ENCODE measurements around the gene JAK3.

Gene JAK3

DNA sequence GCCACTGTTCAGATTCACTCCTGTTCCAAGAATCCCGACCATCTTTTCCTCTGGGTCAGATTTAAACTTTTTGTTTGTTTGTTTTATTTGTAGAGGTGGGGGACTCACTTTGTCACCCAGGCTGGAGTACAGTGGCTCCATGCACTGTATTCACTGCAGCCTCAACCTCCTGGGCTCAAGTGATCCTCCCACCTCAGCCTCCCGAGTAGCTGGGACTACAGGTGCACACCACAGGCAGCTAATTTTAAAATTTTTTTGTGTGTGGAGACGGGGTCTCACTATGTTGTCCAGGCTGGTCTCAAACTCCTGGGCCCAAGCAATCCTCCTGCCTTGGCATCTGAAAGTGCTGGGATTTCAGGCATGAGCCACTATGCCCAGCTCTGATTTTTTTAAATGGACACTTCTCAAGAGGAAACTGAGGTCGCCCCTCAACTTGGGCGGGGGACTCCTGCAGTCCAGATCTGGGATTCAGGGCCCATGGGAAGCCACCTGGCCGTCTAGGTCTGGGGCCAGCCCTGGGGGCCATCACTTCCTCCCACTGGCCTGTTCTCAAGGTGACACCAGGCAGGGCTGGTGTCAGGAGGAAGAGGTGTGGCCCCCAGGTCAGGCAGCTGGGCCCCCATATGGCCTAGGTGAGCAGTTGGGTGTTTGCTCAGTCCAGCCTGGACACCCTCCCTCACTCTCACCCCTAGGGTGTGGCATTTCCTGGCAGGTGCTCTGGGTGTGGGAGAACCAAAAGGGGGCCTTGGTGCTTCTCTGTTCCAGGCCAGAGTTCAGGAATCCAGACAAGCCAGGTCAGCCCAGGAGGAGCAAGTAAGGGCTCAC, 51.6 kb downstream of the JAK3 start:
- no peak for DNase-seq (ENCODE audit: low read depth, low spot score)
- in situ Hi-C loops (cut with HindIII; ENCODE audit: low sequenced_read_pairs), result no loop called here
- TF ChIP-seq, protein P1, sequence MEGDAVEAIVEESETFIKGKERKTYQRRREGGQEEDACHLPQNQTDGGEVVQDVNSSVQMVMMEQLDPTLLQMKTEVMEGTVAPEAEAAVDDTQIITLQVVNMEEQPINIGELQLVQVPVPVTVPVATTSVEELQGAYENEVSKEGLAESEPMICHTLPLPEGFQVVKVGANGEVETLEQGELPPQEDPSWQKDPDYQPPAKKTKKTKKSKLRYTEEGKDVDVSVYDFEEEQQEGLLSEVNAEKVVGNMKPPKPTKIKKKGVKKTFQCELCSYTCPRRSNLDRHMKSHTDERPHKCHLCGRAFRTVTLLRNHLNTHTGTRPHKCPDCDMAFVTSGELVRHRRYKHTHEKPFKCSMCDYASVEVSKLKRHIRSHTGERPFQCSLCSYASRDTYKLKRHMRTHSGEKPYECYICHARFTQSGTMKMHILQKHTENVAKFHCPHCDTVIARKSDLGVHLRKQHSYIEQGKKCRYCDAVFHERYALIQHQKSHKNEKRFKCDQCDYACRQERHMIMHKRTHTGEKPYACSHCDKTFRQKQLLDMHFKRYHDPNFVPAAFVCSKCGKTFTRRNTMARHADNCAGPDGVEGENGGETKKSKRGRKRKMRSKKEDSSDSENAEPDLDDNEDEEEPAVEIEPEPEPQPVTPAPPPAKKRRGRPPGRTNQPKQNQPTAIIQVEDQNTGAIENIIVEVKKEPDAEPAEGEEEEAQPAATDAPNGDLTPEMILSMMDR (IDR thresholded peaks at IDR 0.05; ENCODE audit: low read depth, low read length), result no peak
- no peak overlapping the region for H3K4me3 ChIP-seq (ENCODE audit: low read depth, low read length)

DNA sequence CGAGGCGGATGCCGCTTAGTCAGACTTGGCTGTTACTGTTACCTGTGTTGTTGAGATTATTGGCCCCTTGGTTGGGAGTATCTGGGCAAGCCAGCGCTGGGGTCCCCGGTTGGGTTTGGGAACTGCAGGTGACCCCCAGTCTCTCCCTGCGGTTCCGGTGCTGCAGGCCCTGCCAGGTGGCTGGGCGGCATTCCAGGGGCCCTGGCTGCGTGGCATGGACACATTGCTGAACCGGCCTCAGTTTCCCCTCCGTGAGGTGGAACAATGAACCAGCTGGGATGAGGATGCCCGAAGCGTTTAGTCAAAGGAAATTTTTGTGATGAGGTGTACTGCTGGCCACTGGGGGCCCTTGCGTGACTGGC, 52.3 kb downstream of the JAK3 start:
- TF ChIP-seq, protein P1 (IDR thresholded peaks at IDR 0.05; ENCODE audit: low read depth, low read length), result no peak
- in situ Hi-C loops (cut with HindIII; ENCODE audit: low sequenced_read_pairs), result no loop called here
- H3K4me3 ChIP-seq (ENCODE audit: low read depth, low read length), result no peak overlapping the region
- DNase-seq (ENCODE audit: low read depth, low spot score), result no peak

DNA sequence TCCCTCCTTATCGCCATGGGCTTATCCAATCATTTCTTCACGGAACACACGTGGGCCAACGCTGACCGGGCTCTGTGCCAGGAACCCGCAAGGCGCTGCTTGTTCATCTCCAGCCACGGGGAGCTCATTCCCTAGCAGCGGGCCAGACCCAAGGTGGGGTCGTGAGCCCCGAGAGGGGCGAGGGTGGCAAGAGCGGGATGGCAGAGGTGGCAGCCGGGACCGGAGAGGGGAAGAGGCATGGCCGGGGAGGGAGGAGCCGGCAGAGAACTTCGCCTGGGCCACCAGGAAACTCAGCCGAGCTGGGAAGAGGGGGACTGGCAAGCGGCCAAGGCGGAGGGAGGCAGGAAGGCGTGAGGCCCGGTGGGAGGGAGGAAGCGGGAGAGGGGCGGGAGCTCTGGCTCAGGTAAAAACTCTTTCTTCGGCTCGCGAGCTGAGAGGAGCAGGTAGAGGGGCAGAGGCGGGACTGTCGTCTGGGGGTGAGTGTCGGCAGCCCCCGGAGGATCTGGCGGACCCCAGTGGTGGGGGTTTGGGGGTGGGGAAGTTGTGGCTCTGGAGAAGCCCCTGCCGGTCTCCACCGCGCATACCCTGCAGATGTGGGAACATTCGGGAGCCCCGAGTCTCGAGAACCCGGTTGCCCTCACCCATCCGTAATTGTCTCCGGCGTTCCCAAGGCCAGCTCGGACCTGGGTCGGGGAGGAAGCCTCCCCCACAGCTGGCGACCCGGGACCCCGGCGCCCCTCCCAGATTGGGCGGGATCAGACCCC, 52.9 kb downstream of the JAK3 start, which contains the start of gene B3GNT3:
Gene B3GNT3 (plus strand): TSS at position 408 of the 764 bp plus-strand sequence. CDS start 12,670 bp downstream, outside the sequence.
- TF ChIP-seq, protein P1 (IDR thresholded peaks at IDR 0.05; ENCODE audit: low read depth, low read length), result no peak
- H3K4me3 ChIP-seq (ENCODE audit: low read depth, low read length), result no peak within 1 kb of the TSS
- in situ Hi-C loops (cut with HindIII; ENCODE audit: low sequenced_read_pairs), result no loop called here
- no peak for DNase-seq (ENCODE audit: low read depth, low spot score)

DNA sequence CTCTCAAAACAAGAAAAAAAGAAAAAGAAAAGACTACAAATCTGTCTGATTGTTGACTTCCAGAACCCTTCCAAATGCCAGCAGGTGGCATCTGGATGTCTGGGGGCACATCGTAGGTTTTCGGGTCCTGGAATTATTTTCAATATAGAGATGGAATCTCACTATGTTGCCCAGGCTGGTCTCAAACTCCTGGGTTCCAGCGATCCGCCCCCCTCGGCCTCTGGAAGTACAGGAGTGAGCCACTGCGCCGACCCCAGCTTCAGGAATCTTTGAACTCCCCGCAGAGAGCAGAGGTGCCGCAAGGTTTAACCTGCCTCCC, 53.4 kb downstream of the JAK3 start:
- in situ Hi-C loops (cut with HindIII; ENCODE audit: low sequenced_read_pairs), result no loop called here
- no peak overlapping the region for H3K4me3 ChIP-seq (ENCODE audit: low read depth, low read length)
- TF ChIP-seq, protein P1 (IDR thresholded peaks at IDR 0.05; ENCODE audit: low read depth, low read length), result no peak
- DNase-seq (ENCODE audit: low read depth, low spot score), result no peak

DNA sequence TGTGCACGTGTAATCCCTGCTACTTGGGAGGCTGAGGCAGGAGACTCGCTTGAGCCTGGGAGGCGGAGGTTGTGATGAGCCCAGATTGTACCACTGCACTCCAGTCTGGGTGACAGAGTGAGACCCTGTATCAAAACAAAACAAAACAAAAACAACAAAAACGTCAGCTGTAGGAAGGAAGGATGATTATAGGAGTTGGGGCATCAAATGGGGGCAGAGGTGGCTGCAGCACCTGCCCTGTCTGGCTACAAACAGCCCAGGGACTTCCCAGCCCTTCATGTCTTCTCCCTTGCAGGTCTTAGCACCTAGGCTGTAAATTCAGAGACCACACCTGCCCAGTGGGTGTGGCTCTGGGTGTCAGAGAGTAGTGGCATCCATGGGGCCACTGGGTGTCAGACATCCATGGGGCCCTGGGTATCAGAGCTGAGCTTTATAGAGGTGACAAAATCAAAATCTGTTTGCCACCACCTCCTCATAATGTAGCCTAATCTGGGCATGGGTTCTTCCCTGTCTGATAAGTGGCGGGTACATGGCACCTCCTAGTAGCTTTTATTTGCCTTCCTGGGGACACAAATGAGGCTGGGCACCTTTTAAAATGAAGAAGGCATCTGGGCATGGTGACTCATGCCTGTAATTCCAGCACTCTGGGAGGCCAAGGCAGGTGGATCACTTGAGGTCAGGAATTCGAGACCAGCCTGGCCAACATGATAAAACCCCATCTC, 57.6 kb downstream of the JAK3 start:
- no peak overlapping the region for H3K4me3 ChIP-seq (ENCODE audit: low read depth, low read length)
- in situ Hi-C loops (cut with HindIII; ENCODE audit: low sequenced_read_pairs), result no loop called here
- TF ChIP-seq, protein P1 (IDR thresholded peaks at IDR 0.05; ENCODE audit: low read depth, low read length), result no peak
- DNase-seq (ENCODE audit: low read depth, low spot score), result no peak

DNA sequence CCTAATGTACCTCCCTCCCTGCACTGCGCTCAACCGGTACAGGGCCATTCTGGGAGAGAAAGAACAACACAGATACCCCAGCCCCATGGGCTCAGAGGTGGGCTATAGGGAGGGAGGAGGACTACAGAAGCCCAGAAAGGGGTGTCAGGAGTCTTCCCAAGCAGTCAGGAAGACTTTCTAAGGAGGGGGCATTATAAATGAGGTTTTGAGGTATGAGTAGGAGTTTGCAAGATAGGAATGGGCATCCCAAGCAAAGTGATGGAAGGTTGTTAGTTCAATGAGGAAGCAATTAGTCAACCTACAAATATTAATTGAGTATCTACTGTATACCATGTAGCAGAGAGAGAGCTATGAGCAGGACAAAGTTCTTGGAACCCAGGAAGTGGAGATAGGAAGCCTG, 59.1 kb downstream of the JAK3 start:
- DNase-seq (ENCODE audit: low read depth, low spot score), result no peak
- no peak overlapping the region for H3K4me3 ChIP-seq (ENCODE audit: low read depth, low read length)
- TF ChIP-seq, protein P1 (IDR thresholded peaks at IDR 0.05; ENCODE audit: low read depth, low read length), result no peak
- in situ Hi-C loops (cut with HindIII; ENCODE audit: low sequenced_read_pairs), result no loop called here
